Spleen (tissue), 11 donors: ENCODE data around the gene PDE4A. TPM values are rescaled to one million over a fixed set of nuclear protein-coding genes. Genes with fewer than 3 reads are reported as not detected.

Source experiments
- DNase-seq: peaks from one replicate; pipeline ENCODE4 v3.0.0-alpha.2; 2020
- H3K27ac ChIP-seq, 8 donors: fragments of 200-600 bp; sonication (generic) in 7 of 8; 1 replicate in 4 of 8; 2 replicates in 4 of 8; pipeline versions ENCODE4 v1.5.0 to v1.8.0; 2016 to 2021; ENCODE audit warnings: inconsistent platforms in 4 of 8, mild to moderate bottlenecking in 4 of 8, moderate library complexity in 1 of 8
- H3K27me3 ChIP-seq, 7 donors: fragments of 200-600 bp; sonication (generic) in 6 of 7; replicated peaks in 1 of 7; 1 replicate in 4 of 7; 2 replicates in 3 of 7; pipeline versions ENCODE4 v1.5.0 to v1.8.0; 2016 to 2021; ENCODE audit warnings: inconsistent platforms in 3 of 7, mild to moderate bottlenecking in 1 of 7
- H3K36me3 ChIP-seq, 6 donors: fragments of 200-600 bp; sonication (generic) in 5 of 6; 1 replicate in 4 of 6; 2 replicates in 2 of 6; pipeline versions ENCODE4 v1.5.0 to v1.8.0; 2016 to 2021; ENCODE audit warnings: inconsistent platforms in 2 of 6
- H3K4me1 ChIP-seq, 6 donors: fragments of 200-600 bp; sonication (generic) in 5 of 6; 1 replicate in 3 of 6; 2 replicates in 3 of 6; pipeline versions ENCODE4 v1.5.0 to v1.8.0; 2016 to 2021; ENCODE audit warnings: inconsistent platforms in 3 of 6
- H3K4me3 ChIP-seq, 8 donors: fragments of 200-600 bp; sonication (generic) in 7 of 8; 1 replicate in 4 of 8; 2 replicates in 4 of 8; pipeline versions ENCODE4 v1.5.0 to v1.8.0; 2016 to 2021; ENCODE audit warnings: inconsistent platforms in 4 of 8, mild to moderate bottlenecking in 4 of 8, moderate library complexity in 2 of 8
- H3K9me3 ChIP-seq, 8 donors: fragments of 200-600 bp; sonication (generic) in 7 of 8; 1 replicate in 4 of 8; 2 replicates in 4 of 8; pipeline versions ENCODE4 v1.5.0 to v1.8.0; 2016 to 2021; ENCODE audit warnings: inconsistent platforms in 4 of 8
- POLR2A ChIP-seq, 3 donors: fragments of 450-650 bp; IDR thresholded peaks; one replicate each; pipeline ENCODE4 v1.5.1; 2017; ENCODE audit warnings: antibody characterized with exemption in 3 of 3, mild to moderate bottlenecking in 1 of 3
- POLR2AphosphoS5 ChIP-seq, 3 donors: sonication (generic); formaldehyde crosslinking; IDR thresholded peaks; one replicate each; pipeline ENCODE4 v1.5.1; 2017; ENCODE audit warnings: antibody characterized with exemption in 3 of 3
- WGBS, 5 donors: extraction: QIAGEN DNeasy Blood & Tissue Kit in 3 of 5; methylation state at CpG; one replicate each; pipeline versions ENCODE4 v1.1.5 to v1.1.7; 2013 to 2018; 5-methylcytosine and 5-hydroxymethylcytosine counted together
- intact Hi-C: fragments of 100-400 bp; cut with DNase I; formaldehyde crosslinking; loops from one replicate; pipeline ENCODE4 v1.15.0; 2023; ENCODE audit warnings: low total_unique reads
- polyA plus RNA-seq, 3 donors: library from polyadenylated mRNA; stranded (reverse); fragments of 200-250 nt; gene quantifications; one replicate each; pipeline ENCODE4 v1.2.1, GENCODE V29; 2013
- total RNA-seq, 7 donors: library from RNA; depleted of rRNA in 3 of 7; stranded (reverse); fragments of >200 nt in 3 of 7; fragmentation: NEBNext Ultra II Directional in 4 of 7; extraction: Animal tissue kit (Norgen Biotek cat#: 25700) in 4 of 7; gene quantifications; one replicate each; pipeline versions ENCODE4 v1.1.0 to v1.2.1, GENCODE V29; 2016 to 2021
- TF ChIP-seq, protein P1 (sequence below), 11 experiments: fragments of 200-600 bp in 7 of 11; fragments of 450-650 bp in 4 of 11; sonication (generic) in 4 of 11; IDR thresholded peaks in 8 of 11; conservative IDR thresholded peaks in 3 of 11; 1 replicate in 7 of 11; 2 replicates in 4 of 11; pipeline versions ENCODE4 v1.4.0 to v1.8.0; 2016 to 2021; ENCODE audit warnings: antibody characterized with exemption in 11 of 11, inconsistent platforms in 4 of 11, mild to moderate bottlenecking in 1 of 11
- donor health status: healthy with polysubstance abuse.
- donor health status: DM: no; HTN: no; CAD: no; lungs with moderate emphysema.
- donor health status: DM: no; HTN: no; CAD: no.
- donor health status: Bipolar disorder and iron deficiency.
- donor health status: healthy.
- donor health status: DM: no; HTN: no; CAD: no.
- donor health status: DM: yes; HTN: yes; CAD: no.

PDE4A gene
- total and polyA plus RNA-seq, 10 donors, result 2.1 to 17.3 (median 12.7) TPM

- H3K27ac ChIP-seq, result no peak overlapping the region
- no peak for DNase-seq
- WGBS, 5 donors, result 83 to 90% (median 86%) methylated on average over 7 of the region's 7 CpGs
- TF ChIP-seq POLR2AphosphoS5 (IDR thresholded peaks at IDR 0.05) (no peak), POLR2A (IDR thresholded peaks at IDR 0.05) (no peak)
- TF ChIP-seq, protein P1, sequence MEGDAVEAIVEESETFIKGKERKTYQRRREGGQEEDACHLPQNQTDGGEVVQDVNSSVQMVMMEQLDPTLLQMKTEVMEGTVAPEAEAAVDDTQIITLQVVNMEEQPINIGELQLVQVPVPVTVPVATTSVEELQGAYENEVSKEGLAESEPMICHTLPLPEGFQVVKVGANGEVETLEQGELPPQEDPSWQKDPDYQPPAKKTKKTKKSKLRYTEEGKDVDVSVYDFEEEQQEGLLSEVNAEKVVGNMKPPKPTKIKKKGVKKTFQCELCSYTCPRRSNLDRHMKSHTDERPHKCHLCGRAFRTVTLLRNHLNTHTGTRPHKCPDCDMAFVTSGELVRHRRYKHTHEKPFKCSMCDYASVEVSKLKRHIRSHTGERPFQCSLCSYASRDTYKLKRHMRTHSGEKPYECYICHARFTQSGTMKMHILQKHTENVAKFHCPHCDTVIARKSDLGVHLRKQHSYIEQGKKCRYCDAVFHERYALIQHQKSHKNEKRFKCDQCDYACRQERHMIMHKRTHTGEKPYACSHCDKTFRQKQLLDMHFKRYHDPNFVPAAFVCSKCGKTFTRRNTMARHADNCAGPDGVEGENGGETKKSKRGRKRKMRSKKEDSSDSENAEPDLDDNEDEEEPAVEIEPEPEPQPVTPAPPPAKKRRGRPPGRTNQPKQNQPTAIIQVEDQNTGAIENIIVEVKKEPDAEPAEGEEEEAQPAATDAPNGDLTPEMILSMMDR (IDR thresholded peaks at IDR 0.05 in 8 of 11, conservative IDR thresholded peaks at IDR 0.05 in 3 of 11), result no peak
- peaks cover 6 to 92% (median 58%) of the 10 kb centered on the region in 7 donors for H3K27me3 ChIP-seq
- peaks cover 17 to 74% (median 37%) of the 10 kb centered on the region in 6 donors for H3K4me1 ChIP-seq
- H3K4me3 ChIP-seq, result no peak overlapping the region
- intact Hi-C loops, result no loop called here
- no peaks in the 10 kb centered on the region for H3K9me3 ChIP-seq
- H3K36me3 ChIP-seq, result peaks cover 0 to 9% (median 0%) of the 10 kb centered on the region in 6 donors
Observed at GRCh38 chr19:10513223-10513622, 92.9 kb downstream of the PDE4A start.

GRCh38 chr19:10514211-10515145 lies 94.1 kb downstream of the PDE4A start:
- no peak for DNase-seq
- intact Hi-C loops, result no loop called here
- TF ChIP-seq POLR2AphosphoS5 (IDR thresholded peaks at IDR 0.05), result peak in 1 of 3 donors; percentile 3
- no peak for TF ChIP-seq POLR2A (IDR thresholded peaks at IDR 0.05)
- TF ChIP-seq, protein P1 (IDR thresholded peaks at IDR 0.05 in 8 of 11, conservative IDR thresholded peaks at IDR 0.05 in 3 of 11), result peak in 3 of 11 experiments; percentile 2 to 21 (median 9)
- Histone ChIP-seq H3K36me3 (peaks cover 0 to 9% (median 0%) of the 10 kb centered on the region in 6 donors), H3K4me1 (peaks cover 20 to 74% (median 48%) of the 10 kb centered on the region in 6 donors), H3K4me3 (peak overlapping the region in 6 of 8 donors; percentile 1 to 71 (median 10)), H3K27ac (peak overlapping the region in 5 of 8 donors; percentile 22 to 88 (median 85)), H3K27me3 (peaks cover 6 to 100% (median 69%) of the 10 kb centered on the region in 7 donors), H3K9me3 (no peaks in the 10 kb centered on the region)
- 11 to 23% (median 15%) methylated on average over 45 to 107 of the region's 107 CpGs for WGBS, 5 donors

DNA sequence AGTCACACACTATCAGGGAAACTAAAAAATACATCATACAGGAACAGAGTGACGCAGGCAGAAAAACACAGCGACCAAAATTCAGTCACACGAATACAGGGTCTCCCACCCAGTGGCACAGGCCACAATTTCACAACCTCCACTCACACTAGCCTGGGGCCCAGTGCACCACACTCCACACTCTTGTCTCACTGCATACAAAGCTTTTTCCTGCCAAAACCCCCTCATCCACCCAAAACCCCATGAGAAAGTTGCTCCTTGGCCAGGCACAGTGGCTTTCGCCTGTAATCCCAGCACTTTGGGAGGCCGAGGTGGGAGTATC lies 95.7 kb downstream of the PDE4A start:
- Histone ChIP-seq H3K9me3 (no peaks in the 10 kb centered on the region), H3K27ac (peak overlapping the region in 7 of 8 donors; percentile 60 to 88 (median 76)), H3K4me3 (peak overlapping the region in 4 of 8 donors; percentile 46 to 71 (median 50)), H3K4me1 (peaks cover 20 to 60% (median 39%) of the 10 kb centered on the region in 6 donors), H3K36me3 (peaks cover 0 to 9% (median 0%) of the 10 kb centered on the region in 6 donors), H3K27me3 (peaks cover 6 to 98% (median 76%) of the 10 kb centered on the region in 7 donors)
- DNase-seq, result no peak
- intact Hi-C loops, result no loop called here
- WGBS, 5 donors, result 76 to 87% (median 84%) methylated on average over 5 of the region's 5 CpGs
- TF ChIP-seq POLR2AphosphoS5 (IDR thresholded peaks at IDR 0.05), result peak in 2 of 3 donors; percentile 11 to 82
- TF ChIP-seq, protein P1 (IDR thresholded peaks at IDR 0.05 in 8 of 11, conservative IDR thresholded peaks at IDR 0.05 in 3 of 11), result no peak
